NCI-H526 treated with DMSO at 0.1 percent for 48 hours (cell line): ENCODE data around the gene NBAS.

Source experiments
- DNase-seq: peaks from one replicate; lab custom pipeline; 2025; lab: John Stamatoyannopoulos, UW

Gene NBAS

DNA sequence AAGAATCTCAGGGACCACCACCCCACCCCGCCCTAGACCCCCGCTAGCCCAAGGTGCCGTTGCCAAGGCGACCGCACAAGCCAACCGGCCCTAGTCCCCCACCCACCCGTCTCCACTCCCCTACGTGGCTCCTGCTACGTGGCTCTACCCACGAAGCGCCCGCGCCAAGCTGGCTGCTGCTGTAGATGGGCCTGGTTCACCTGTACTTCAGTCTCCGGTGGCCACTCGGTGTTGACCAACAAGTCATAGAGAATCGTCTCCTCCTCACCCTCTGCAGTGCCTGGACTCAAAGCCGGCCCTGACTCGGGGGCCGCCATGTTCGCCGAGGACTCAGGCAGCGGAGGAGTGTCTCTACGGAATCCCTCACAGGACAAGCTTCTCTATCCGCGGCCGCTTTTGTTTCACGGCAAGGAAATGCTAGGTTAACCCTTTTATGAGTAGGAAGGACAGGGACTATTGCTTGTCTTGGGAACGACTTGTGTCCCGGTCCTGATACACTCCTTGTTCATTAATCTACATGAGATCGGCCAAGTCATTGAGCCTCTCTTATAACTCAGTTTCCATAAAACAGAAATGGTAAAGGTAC lies at the start of gene NBAS:
TSS of gene NBAS (minus strand) at position 347 of the 586 bp plus-strand sequence. CDS start at position 317, 30 bp downstream.
- peak; percentile 100 for DNase-seq

DNA sequence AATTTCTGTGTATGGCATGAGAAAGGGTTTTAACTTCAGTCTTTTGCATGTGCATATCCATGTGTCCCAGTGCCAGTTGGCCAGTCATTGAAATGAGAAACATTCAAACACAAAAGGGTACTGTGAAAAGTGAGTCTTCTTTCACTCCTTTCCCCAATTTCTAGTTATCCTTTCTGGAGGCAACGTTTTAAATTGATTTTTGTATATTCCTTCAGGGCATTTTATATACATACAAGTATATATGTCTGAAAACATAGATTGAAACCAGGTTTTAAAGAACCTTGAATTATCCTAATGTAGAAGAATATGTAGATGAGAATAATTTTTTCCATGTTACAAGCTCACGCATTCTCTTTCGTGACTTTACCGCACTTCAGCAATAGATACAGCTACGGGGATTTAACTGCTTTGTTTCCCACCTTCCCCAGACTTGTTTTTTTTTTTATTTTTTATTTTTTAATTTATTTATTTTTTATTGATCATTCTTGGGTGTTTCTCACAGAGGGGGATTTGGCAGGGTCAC lies 49.4 kb upstream of the NBAS start:
- DNase-seq = no peak

DNA sequence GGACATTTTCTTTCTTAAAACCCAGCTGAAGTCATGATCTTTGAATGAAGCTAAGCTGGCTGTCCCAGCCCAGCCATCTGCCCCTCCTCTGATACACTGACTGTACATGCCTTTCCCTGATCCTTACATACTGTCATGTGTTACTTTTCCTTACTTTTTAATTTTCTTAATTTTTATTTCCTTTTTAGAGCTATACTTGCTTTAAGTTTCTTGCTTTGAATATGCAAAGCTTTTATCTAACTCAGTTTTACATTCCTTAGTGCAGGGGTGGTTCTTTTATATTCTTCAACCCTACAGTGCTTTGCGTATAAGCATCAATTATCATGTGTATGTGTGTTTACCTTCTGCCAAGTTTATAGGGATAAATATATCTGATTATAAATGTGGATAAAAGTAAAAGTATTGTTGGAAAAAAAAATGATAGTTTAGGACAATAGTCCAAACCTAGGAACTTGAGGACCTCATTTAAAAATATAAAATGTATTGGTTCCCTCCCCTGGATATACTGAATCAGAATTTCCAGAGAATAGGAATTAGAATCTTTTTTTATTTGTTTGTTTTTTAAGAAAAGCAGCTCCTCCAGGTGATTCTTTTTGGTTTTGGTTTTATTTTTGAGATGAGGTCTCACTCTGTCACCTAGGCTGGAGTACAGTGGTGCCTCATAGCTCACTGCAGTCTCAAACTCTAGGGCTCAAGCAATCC lies 48.4 kb upstream of the NBAS start:
- peak; percentile 99 for DNase-seq

DNA sequence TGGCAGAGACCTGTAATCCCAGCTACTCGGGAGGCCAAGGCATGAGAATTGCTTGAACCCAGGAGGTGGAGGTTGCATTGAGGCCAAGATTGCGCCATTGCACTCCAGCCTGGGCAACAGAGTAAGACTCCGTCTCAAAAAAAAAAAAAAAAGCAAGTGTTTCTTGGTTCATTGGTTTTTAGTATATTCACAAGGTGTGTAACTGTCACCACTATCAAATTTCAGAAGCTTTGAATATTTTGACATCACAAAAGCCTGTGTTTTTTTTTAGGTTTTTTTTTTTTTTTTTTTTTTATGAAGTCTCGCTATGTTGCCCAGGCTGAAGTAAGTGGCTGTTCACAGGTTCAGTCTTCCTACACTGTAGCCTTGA lies 47.2 kb upstream of the NBAS start:
- DNase-seq = peak; percentile 100

DNA sequence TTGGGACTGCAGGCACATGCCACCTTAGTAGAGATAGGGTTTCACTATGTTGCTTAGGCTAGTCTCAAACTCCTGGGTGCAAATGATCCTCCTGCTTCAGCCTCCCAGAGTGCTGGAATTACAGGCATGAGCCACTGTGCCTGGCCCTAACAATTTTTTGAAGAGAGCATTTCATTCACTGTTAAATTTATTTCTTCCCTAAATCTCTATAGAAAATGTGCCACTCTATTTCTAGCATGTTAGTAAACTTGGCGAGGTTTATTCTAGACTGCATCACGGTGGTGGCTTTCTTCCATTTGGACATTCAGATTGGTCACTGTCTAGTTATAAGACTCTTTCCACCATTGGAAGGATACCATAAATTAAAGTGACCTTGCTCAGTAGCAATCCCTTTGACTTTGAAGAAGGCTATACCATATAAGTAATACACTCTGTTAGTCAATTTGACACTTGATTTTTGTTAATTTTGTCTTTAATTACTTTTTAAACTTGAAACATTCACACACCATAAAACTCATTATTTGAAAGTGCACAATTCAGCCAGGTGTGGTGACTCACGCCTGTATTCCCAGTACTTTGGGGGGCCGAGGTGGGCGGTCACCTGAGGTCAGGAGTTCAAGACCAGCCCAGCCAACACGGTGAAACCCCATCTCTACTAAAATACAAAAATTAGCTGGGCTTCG lies 46.7 kb upstream of the NBAS start:
- no peak for DNase-seq

DNA sequence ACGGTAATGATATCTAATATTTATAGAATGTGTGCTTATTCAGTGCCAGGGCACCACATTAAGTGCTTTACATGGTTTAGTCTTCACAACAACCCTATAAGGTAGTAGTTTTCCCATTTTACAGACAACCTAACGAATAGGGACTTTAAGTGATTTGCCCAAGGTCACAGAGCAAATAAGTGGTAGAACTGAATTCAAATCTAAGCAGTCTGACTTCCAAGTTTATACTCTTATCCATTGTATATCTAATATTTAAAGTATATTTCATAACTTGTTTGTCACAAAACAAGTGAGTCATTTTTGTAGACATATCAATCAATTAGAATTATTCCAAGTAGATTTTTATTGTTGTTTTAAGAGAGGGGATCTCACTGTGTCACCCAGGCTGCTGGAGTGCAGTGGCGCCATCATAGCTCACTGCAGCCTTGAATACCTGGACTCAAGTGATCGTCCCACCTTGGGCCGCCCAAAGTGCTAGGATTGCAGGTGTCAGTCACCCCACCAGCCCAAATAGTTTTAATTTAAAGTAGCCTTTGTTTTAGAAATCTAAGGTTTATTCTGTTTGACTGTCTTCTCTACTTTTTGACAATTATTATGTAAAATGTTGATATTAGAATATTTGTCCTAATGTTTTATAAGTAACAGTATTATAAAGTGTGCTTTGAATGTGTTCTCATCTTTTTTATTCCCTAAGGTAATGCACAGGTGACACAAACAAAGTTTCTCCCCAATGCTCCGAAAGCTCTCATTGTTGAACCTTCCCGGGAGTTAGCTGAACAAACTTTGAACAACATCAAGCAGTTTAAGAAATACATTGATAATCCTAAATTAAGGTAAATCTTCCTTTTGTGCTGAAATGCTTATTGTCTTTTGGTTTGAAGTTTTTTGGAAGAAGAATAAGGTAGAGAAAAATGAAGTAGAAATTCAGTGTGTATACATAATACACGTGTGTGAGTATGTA lies 45.6 kb upstream of the NBAS start:
- DNase-seq = peak; percentile 98

DNA sequence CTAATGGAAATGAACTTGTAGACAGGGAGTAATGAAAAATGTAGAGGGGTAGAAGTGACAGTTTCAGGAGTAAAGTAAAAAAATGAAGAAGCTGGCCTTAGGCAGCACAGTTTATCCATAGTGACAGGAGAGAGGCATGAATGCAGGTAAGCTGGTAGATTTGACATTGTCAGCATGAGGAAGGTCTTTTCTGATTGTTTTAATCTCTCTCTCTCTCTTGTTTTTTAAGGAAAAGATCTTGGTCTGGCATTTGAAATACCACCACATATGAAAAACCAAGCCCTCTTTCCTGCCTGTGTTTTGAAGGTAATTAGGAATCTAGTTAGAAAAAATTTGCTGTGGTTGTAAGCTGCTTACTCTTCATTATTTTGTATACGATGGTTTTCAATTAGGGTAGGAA lies 44.6 kb upstream of the NBAS start:
- DNase-seq = no peak

DNA sequence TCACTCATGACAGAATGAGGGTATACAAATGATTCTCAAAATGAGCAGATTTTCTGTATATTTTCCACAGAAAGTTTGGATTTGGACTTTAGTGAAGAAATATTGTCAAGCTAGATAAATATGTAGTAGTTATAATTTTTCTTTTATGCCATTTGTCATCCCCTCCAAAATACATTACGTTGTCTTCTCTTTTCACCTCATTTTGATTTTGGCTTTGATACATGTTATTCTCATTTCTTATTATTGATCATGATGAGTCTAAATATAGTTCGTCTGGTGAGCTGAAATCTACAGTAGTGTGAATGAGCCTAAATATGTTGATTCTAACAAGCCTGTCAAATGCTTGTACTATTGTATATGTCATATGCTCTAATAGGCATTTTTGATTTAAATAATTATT lies 42.8 kb upstream of the NBAS start:
- DNase-seq = no peak

DNA sequence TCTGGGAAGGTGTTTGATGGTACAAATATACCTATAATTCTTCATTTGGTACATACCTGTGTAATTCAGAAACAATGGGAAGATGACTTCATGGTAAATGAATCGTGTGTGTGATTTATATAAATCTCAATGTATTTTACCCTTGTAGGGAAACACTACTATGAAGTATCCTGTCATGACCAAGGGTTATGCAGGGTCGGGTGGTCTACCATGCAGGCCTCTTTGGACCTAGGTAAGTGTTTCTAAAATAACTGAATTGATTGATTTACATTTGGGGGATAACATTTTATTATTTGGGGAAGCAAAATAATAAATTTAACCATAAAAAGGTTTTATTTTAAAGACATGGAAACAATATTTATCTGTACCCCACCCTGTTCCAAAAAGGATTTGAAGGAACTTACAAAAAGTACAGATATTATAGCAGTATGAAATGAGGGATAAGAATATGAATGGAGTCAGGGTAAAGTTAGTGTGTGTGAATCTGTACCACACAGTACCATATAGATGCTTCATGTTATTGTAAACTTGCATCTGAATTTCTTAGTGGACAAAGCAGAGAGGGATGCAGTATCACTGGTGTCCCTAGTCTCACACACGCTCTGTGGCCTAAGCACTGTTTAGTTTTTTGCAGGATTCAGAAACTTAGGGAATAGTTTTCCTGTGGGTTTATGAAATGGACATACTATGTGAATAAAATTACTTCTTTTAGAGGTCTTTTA lies 42.1 kb upstream of the NBAS start:
- no peak for DNase-seq

DNA sequence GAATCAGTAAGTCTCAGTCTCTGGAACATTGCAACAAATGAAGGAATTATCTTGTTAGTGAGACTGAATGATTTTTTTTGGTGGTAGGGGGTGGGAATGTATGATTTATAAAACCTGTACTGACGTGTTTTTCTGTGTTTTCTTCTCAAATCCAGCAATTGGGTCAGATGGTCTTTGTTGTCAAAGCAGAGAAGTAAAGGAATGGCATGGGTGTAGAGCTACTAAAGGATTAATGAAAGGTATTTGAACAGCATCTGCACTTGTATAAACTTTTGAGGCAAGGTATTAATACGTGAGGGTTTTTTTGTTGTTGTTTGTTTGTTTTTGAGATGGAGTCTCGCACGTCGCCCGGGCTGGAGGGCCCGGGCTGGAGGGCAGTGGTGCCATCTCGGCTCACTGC lies 41.3 kb upstream of the NBAS start:
- no peak for DNase-seq

DNA sequence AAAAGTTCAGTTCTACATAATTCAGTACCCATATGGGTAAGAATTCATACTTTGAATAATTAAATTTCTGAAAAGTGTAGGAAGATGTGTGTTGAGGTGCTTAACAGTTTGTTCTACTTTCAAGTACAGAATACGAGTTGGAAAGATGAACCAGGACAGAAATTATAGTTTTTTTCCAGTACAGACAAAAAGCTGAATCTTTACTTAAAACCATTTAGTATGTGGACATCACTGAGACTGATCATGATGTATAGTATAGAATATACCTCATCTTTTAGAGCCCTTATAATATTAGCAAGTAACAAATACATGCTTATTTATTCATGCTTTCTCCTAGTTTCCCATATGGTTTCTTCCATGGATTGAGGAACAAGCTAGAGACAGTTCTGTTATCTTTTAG lies 40.5 kb upstream of the NBAS start:
- DNase-seq = no peak

DNA sequence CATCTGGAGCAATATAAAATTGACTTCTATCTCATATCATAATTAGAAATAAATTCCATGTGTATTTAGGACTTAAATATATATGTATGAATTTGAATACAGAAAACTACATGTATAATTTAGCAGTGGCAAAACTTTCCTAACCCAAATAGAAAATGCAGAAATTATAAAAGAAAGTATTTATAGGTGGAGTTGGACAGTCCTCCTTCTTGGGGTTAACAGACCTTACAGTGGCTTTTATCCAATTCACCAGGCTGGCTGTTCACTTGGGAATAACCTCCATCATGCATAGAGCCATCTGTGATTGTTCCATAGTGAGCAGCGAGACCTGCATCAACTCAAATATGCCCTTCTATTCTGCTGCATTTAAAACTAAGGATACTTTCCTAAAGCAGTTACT lies 38.9 kb upstream of the NBAS start:
- DNase-seq = no peak

DNA sequence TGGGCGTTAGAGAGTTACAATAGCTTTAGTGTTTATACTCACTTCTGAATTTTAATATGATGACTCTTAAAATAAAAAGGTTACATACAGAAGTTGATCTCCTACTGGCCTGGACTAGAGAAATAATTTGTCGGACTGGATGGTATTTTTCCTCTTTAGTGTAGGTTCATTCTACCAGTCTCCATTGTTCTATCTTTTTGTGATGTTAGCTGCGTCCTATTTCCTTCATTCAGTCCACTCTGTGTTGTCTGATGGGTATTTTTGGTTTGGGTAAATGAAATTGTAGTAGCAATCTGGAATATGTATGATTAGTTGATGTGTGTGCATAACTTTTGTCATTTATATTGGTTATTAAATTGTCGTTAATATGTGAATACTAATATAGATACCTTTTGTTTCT lies 35.8 kb upstream of the NBAS start:
- DNase-seq = no peak

DNA sequence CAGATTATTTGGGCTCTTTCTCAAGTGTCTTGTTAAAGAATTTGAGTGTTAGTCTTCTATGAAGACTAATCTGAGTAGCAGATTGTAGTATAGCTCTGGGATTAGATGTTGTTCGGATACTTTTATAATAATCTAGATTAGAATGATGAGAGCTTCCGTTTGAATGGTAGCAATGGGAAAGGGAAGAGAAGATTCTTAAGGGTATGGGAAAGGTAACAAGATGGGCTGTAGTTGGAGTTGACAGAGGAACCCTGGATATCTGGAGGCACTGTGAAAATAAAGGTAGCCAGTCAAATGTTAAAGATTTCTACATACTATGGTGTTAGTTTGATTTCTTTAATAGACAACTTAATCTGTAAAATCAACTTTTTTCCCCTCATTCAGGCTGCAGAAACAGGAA lies 35.2 kb upstream of the NBAS start:
- no peak for DNase-seq

DNA sequence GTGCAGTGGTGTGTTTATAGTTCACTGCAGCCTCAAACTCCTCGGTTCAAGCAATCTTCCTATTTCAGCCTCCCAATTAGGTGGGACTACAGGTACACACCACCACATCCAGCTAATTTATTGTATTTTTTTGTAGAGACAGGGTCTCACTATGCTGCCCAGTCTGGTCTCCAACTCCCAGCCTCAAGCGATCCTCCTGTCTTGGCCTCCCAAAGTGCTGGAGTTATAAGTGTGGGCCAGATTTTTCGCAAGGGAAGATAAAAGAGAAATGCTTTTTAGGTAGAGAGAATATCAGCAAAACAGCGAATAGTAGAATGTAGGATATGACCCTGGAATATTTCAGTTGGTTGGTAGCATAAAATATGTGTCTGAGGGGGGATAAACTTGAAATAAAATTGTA lies 34.8 kb upstream of the NBAS start:
- no peak for DNase-seq

DNA sequence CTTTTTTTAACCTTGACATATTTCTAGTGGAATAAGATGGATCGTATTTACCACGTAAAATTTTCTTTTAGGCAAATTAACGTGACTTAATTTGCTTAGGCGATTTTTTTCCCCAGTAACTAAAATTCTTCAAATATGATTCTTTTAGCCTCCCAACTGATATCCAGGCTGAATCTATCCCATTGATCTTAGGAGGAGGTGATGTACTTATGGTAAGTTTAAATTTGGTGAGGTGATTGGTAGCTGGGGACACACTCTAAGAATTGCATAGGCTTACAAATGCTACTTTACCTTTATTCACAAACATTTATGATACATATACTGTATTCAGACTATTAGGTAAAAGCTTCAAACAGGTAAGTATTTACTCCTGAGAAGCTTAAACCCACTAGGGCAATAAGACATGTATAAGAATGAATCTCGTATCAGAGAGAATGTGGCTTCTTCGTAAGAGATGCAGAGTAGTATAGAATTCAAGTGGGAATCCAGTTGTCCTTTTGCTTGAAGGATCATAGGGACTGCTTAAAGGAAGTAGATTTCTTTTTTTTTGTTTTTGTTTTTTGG lies 34.3 kb upstream of the NBAS start:
- DNase-seq = no peak

DNA sequence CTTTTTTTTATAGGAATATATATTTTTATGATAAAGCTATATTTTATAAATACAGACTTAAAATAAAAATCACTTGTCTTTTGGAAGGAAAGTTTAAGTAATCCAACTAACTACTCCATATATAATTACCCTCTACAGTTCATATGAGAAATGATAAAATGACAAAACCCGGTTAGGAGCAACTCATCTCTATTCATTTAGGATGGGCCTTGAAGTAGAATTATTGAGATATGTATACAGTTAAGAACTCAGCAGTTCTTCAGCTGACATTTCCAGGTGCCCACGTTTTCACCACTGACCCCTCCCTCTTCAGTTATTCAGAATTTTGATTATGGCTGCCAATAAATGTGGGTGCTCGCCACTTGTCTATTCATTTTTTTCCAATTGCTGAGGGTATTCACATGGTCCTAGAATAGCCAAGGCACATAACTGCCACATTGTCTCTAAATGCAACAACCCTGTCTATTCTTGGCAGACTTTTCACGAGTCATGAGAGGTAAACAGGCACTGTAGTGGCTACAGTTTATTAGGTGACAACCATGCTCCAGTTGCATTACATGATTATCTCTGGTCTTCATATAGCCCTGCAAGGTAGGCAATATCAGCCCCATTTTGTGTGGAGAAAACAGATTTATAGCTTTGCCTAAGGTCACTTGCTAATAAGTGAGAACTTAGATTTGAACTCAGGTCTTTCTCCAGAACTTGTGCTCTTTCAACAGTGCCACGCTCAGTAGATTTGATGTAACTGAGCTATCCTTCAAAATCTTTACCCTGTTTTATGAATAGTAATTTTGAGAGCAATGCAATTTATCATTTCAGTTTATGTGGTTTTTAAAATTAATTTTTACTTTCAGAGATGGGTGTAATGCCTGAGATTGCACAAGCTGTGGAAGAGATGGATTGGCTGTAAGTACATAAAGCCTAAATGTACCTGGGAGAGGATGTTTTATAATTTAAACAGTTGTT lies 33.4 kb upstream of the NBAS start:
- no peak for DNase-seq

DNA sequence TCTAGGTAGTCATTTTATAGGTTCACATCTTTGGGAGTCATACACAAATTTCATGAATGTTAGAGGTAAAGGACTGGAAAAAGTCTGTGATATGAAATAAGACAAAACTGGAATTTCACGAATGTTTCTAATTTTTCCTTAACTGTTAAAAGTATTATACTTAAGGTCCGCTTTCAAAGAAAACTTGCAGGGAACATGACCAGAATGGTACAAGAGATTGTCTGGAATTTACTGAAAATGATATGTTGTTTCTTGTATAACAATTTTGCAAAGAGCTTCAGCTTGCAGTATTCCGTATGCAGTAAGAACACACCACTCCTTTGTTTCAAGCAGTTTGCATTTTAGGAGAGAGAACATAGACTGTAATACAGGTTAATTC lies 32.2 kb upstream of the NBAS start:
- DNase-seq = no peak

DNA sequence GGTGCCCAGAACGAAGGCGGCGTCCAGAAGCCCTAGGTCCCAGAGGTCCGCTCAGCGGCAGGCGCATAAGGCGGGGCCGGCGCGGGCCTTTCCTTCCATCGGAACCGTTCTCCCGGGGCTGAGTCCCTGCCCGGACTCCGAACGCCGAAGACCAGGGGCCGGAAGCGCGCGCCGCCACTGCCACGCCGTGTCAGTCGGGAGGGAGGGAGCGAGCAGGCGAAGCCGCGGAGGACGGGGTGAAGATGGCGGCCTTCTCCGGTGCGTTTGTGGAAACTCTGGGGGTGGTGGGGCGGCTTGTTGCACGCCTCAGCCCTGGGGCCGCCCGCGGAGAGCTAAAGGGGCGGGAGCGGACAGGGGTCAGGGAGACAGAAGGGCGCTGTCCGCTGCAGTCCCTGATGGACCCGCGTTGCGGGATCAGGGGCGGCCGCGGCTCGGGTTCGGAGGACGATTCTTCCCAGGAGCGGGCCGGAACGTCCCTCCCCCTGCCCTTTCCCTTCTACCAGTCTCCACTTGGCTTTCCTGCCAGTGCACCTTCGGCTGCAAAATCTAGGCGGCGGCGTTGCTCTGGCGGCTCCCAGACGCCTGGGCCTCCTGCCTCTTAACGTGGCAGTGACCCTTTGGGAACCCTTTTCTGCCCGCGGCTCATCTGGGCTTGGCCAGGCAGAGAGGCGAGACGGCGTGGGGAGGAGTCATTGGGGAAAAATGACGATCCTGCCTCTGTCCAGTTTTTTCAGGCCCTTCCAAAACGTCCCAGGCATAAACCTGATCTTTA lies 30.7 kb upstream of the NBAS start, which contains the start of gene DDX1:
TSS of gene DDX1 (plus strand) at position 177 of the 772 bp plus-strand sequence. CDS start at position 243, 66 bp downstream.
- peak; percentile 100 for DNase-seq
